K562 (cell line): Measurements from ENCODE around the gene XRN1. TPM values are rescaled to one million over a fixed set of nuclear protein-coding genes. Genes with fewer than 3 reads are reported as not detected.

Experiments
- ATAC-seq: fragments of 200-7000 bp; cut with Tn5 transposase; 3 replicates; pipeline ENCODE4 v1.9.1; 2020; ENCODE audit warnings: moderate library complexity
- BruUV-seq: library from RNA; stranded (reverse); fragments of 400-500 nt; replicated peaks from 2 replicates; lab custom pipeline; 2021; lab: Mats Ljungman, UMichigan
- CTCF ChIA-PET: fragments of 300-600 bp; formaldehyde crosslinking; extraction: SDS; loops from one replicate; lab custom pipeline; 2021; ENCODE audit warnings: low intra/inter-chr PET ratio; lab: Yijun Ruan, JAX
- POLR2A ChIA-PET: fragments of 300-600, 350-650 bp; sonication (Branson Sonifier 250); formaldehyde crosslinking; extraction: SDS; loops from one replicate; lab custom pipeline; 2021; ENCODE audit warnings: antibody characterized with exemption, inconsistent platforms; lab: Yijun Ruan, JAX
- DNase-seq, 4 experiments: peaks; one replicate each; pipeline versions ENCODE4 v3.0.0 to v3.0.0-alpha.2; 2011 to 2018; ENCODE audit warnings: low spot score in 3 of 4, mixed read lengths in 3 of 4; ENCODE audit errors: extremely low read depth in 1 of 4
- FAIRE-seq: peaks from 2 replicates; lab custom pipeline; 2011; peaks lifted over from hg19 to GRCh38; lab: Jason Lieb, UNC
- H2AFZ ChIP-seq: 2 replicates; pipeline ENCODE4 v1.6.0; 2011; ENCODE audit warnings: low read depth, low read length, control low read depth, inconsistent platforms
- H3K27ac ChIP-seq: fragments of 200-600 bp; 3 replicates; pipeline ENCODE4 v1.8.0; 2011; ENCODE audit warnings: low read depth, mild to moderate bottlenecking, control low read depth, inconsistent platforms, low read length, moderate library complexity, mixed read lengths; ENCODE audit errors: extremely low read depth
- H3K27me3 ChIP-seq, 2 experiments: fragments of 300-600 bp in 1 of 2; 2 replicates in 1 of 2; 3 replicates in 1 of 2; pipeline versions ENCODE4 v1.6.0 to v1.8.0; 2011; ENCODE audit warnings: inconsistent platforms in 2 of 2, low read length in 2 of 2, mild to moderate bottlenecking in 1 of 2, mixed read lengths in 1 of 2, moderate library complexity in 1 of 2; ENCODE audit not compliant: control insufficient read depth in 2 of 2, insufficient read depth in 2 of 2
- H3K36me3 ChIP-seq: fragments of 300-600 bp; 3 replicates; pipeline ENCODE4 v1.8.0; 2011; ENCODE audit warnings: mild to moderate bottlenecking, low read length, inconsistent platforms; ENCODE audit not compliant: control insufficient read depth, insufficient read depth
- H3K4me1 ChIP-seq, 2 experiments: fragments of 200-600 bp in 1 of 2; replicated peaks in 1 of 2; 2 replicates in 1 of 2; 3 replicates in 1 of 2; pipeline versions ENCODE4 v1.5.1 to v1.8.0; 2011; ENCODE audit warnings: inconsistent platforms in 2 of 2, low read length in 2 of 2, mild to moderate bottlenecking in 1 of 2, mixed read lengths in 1 of 2, moderate library complexity in 1 of 2; ENCODE audit not compliant: control insufficient read depth in 2 of 2, insufficient read depth in 2 of 2
- H3K4me2 ChIP-seq: 2 replicates; pipeline ENCODE4 v1.6.1; 2011; ENCODE audit warnings: low read length, control low read depth, inconsistent platforms, mixed read lengths; ENCODE audit not compliant: insufficient read depth
- H3K4me3 ChIP-seq: fragments of 200-600 bp; sonication (generic), shearing (Covaris generic); 2 replicates; pipeline ENCODE4 v1.5.1; 2016; ENCODE audit warnings: control low read depth, inconsistent platforms
- H3K79me2 ChIP-seq: fragments of 200-600 bp; 3 replicates; pipeline ENCODE4 v1.8.0; 2011; ENCODE audit warnings: low read length, inconsistent platforms; ENCODE audit not compliant: control insufficient read depth, insufficient read depth
- H3K9ac ChIP-seq, 2 experiments: 2 replicates each; pipeline versions ENCODE4 v1.6.0 to v1.6.1; 2011; ENCODE audit warnings: low read depth in 2 of 2, low read length in 2 of 2, control low read depth in 1 of 2, inconsistent platforms in 1 of 2, mild to moderate bottlenecking in 1 of 2, mixed read lengths in 1 of 2; ENCODE audit not compliant: insufficient read depth in 1 of 2
- H3K9me1 ChIP-seq: one replicate; pipeline ENCODE4 v1.6.0; 2011; ENCODE audit warnings: inconsistent platforms, mild to moderate bottlenecking, low read length, moderate library complexity; ENCODE audit not compliant: control insufficient read depth, insufficient read depth
- H3K9me3 ChIP-seq: replicated peaks from 2 replicates; pipeline ENCODE4 v1.5.1; 2011; ENCODE audit warnings: low read depth, low read length, inconsistent platforms; ENCODE audit not compliant: control insufficient read depth, insufficient read depth
- H4K20me1 ChIP-seq: replicated peaks from 2 replicates; pipeline ENCODE4 v1.6.1; 2011; ENCODE audit warnings: low read length, inconsistent platforms, mixed read lengths; ENCODE audit not compliant: control insufficient read depth, insufficient read depth
- BRF1 ChIP-seq: IDR thresholded peaks from 3 replicates; pipeline ENCODE4 v1.6.1; 2011; ENCODE audit warnings: borderline replicate concordance, mild to moderate bottlenecking; ENCODE audit not compliant: insufficient read length; ENCODE audit errors: extremely low read depth
- ELF1 ChIP-seq: fragments of 200-800 bp; sonication (Bioruptor generic); IDR thresholded peaks from 2 replicates; pipeline ENCODE4 v1.6.1; 2016; ENCODE audit warnings: missing genetic modification characterization, missing compliant biosample characterization
- PBX2 ChIP-seq, 2 experiments: IDR thresholded peaks in 1 of 2; conservative IDR thresholded peaks in 1 of 2; 2 replicates each; pipeline ENCODE4 v1.6.1; 2016; ENCODE audit warnings: low read depth in 2 of 2, mild to moderate bottlenecking in 1 of 2, missing compliant biosample characterization in 1 of 2, missing genetic modification characterization in 1 of 2, moderate library complexity in 1 of 2
- ZNF449 ChIP-seq: fragments of 250-450 bp; sonication (Bioruptor Pico); IDR thresholded peaks from 2 replicates; pipeline ENCODE4 v1.8.0; 2022; ENCODE audit warnings: moderate library complexity, mild to moderate bottlenecking, inconsistent platforms
- ZNF561 ChIP-seq: fragments of 450-650 bp; formaldehyde crosslinking; conservative IDR thresholded peaks from 2 replicates; pipeline ENCODE4 v1.4.0; 2020; ENCODE audit warnings: mild to moderate bottlenecking, moderate library complexity
- ZNF699 ChIP-seq: fragments of 250-450 bp; sonication (Bioruptor Pico); IDR thresholded peaks from 2 replicates; pipeline ENCODE4 v1.8.0; 2021; ENCODE audit warnings: mild to moderate bottlenecking, moderate library complexity; ENCODE audit not compliant: insufficient replicate concordance
- WGBS: fragments of 100-300 bp; shearing (Covaris generic); methylation state at CpG from one replicate; pipeline ENCODE4 v1.1.6; 2016; ENCODE audit warnings: low coverage, mixed read lengths; ENCODE audit not compliant: insufficient coverage; ENCODE audit errors: missing lambda C conversion rate; 5-methylcytosine and 5-hydroxymethylcytosine counted together
- in situ Hi-C: fragments of 300-500 bp; cut with MboI; formaldehyde crosslinking; loops from 4 replicates; pipeline ENCODE4 v1.15.0; 2018; ENCODE audit warnings: inconsistent platforms, mixed read lengths
- intact Hi-C: fragments of 100-400 bp; cut with micrococcal nuclease; formaldehyde crosslinking; loops from 2 replicates; pipeline ENCODE4 v1.14.2; 2022
- polyA plus RNA-seq, 8 experiments: library from polyadenylated mRNA; depleted of rRNA in 4 of 8; stranded (reverse) in 5 of 8; unstranded in 3 of 8; fragments of >200 nt; fragmentation: Nextera tagmentation in 2 of 8; fragmentation: Illumina TruSeq in 1 of 8; extraction: Ambion mirVana in 2 of 8; extraction: Trizol in 1 of 8; gene quantifications; 2 replicates each; pipeline versions ENCODE4 v1.2.1 to v1.2.3, GENCODE V29; 2011 to 2014; ENCODE audit warnings: inconsistent platforms in 1 of 8, missing spikeins in 1 of 8
- total RNA-seq, 7 experiments: library from RNA; depleted of rRNA in 6 of 7; stranded (reverse); fragments of >200 nt in 6 of 7; fragmentation: Illumina TruSeq in 2 of 7; extraction: Trizol in 2 of 7; gene quantifications; 2 replicates each; pipeline versions ENCODE4 v1.2.1 to v1.2.3, GENCODE V29; 2011 to 2021; ENCODE audit warnings: low replicate concordance in 1 of 7

Gene XRN1
- total and polyA plus RNA-seq, 9 of the 15 experiments (the other 6 are each of a cell fraction or from before 2014, with no cell fraction given): 3.1 to 28.4 (median 17.2) TPM

GRCh38 chr3:142359367-142359766, 88.5 kb downstream of the XRN1 start:
- H3K36me3 ChIP-seq: peaks cover 50% of the 10 kb centered on the region
- H3K9ac ChIP-seq: no peak overlapping the region
- FAIRE-seq: no peak
- H4K20me1 ChIP-seq: no peaks in the 10 kb centered on the region
- no peaks in the 10 kb centered on the region for H3K79me2 ChIP-seq
- H2AFZ ChIP-seq: no peak overlapping the region
- no peak overlapping the region for H3K4me2 ChIP-seq
- no peaks in the 10 kb centered on the region for H3K4me1 ChIP-seq
- H3K27me3 ChIP-seq: no peaks in the 10 kb centered on the region
- in situ Hi-C loops (no loop called here), intact Hi-C loops (no loop called here)
- ATAC-seq: no peak
- no peak overlapping the region for H3K4me3 ChIP-seq
- H3K9me1 ChIP-seq: no peaks in the 10 kb centered on the region
- no peak overlapping the region for H3K27ac ChIP-seq
- no TSS peak for BruUV-seq
- CTCF ChIA-PET: no interaction called here
- no peaks in the 10 kb centered on the region for H3K9me3 ChIP-seq
- POLR2A ChIA-PET: no interaction called here
- DNase-seq: no peak
- TF ChIP-seq ZNF449 (CRISPR knock-in tag) (no peak), ELF1 (tag) (no peak), PBX2 (CRISPR knock-in tag; IDR thresholded peaks at IDR 0.05; ENCODE audit: low read depth) (no peak), PBX2 (tag; conservative IDR thresholded peaks at IDR 0.05; ENCODE audit: low read depth) (no peak), BRF1 (no peak), ZNF699 (CRISPR knock-in tag) (no peak), ZNF561 (no peak)
- 89% methylated on average over 2 of the region's 2 CpGs for whole genome bisulfite sequencing
